Skin epidermis (tissue), 12 donors: ENCODE results near the gene SPATS2.
A peak's percentile ranks its signal among the peaks of the same experiment; 100 is the strongest.

Experiments used
- H3K27ac ChIP-seq, 21 experiments: fragments of 200-600 bp; sonication (generic) in 11 of 21; one replicate each; pipeline ENCODE4 v1.5.0; 2020; ENCODE audit warnings: mild to moderate bottlenecking in 3 of 21, inconsistent platforms in 2 of 21, moderate library complexity in 2 of 21
- H3K4me3 ChIP-seq, 7 experiments: fragments of 200-600 bp; sonication (generic) in 2 of 7; one replicate each; pipeline ENCODE4 v1.5.0; 2020; ENCODE audit warnings: inconsistent platforms in 2 of 7, mild to moderate bottlenecking in 2 of 7, moderate library complexity in 1 of 7

Gene SPATS2

GRCh38 chr12:49335118-49335954, 31.9 kb upstream of the SPATS2 start:
- no peak overlapping the region for H3K4me3 ChIP-seq
- no peak overlapping the region for H3K27ac ChIP-seq

GRCh38 chr12:49335955-49336644, 31.2 kb upstream of the SPATS2 start:
- H3K4me3 ChIP-seq: no peak overlapping the region
- H3K27ac ChIP-seq: no peak overlapping the region

- no peak within 1 kb of the TSS for H3K27ac ChIP-seq
These were observed 30.3 kb upstream of the SPATS2 start, which contains the start of gene C1QL4 for GRCh38 chr12:49336645-49337584. C1QL4 (minus strand) TSS chr12:49337188; CDS start chr12:49336477, 711 bp downstream.

GRCh38 chr12:49338830-49339463, 28.3 kb upstream of the SPATS2 start:
- no peak overlapping the region for H3K27ac ChIP-seq
- H3K4me3 ChIP-seq: no peak overlapping the region

More at GRCh38 chr12:49336645-49337584, 30.3 kb upstream of the SPATS2 start, which contains the start of gene C1QL4:
- H3K4me3 ChIP-seq: peak within 1 kb of the TSS in 6 of 7 experiments; percentile 2 to 35 (median 18)

GRCh38 chr12:49339464-49339861, 27.8 kb upstream of the SPATS2 start:
- Histone ChIP-seq H3K4me3 (no peak overlapping the region), H3K27ac (no peak overlapping the region)

GRCh38 chr12:49340095-49340870, 27.0 kb upstream of the SPATS2 start:
- Histone ChIP-seq H3K27ac (no peak overlapping the region), H3K4me3 (no peak overlapping the region)

- no peak overlapping the region for H3K4me3 ChIP-seq
- no peak overlapping the region for H3K27ac ChIP-seq
These were observed 26.1 kb upstream of the SPATS2 start for GRCh38 chr12:49340971-49341776.

- no peak overlapping the region for H3K27ac ChIP-seq
- H3K4me3 ChIP-seq: peak overlapping the region in 2 of 7 experiments; percentile 24 to 30
These were observed 25.5 kb upstream of the SPATS2 start for GRCh38 chr12:49341777-49342065.

- Histone ChIP-seq H3K27ac (peak overlapping the region in 2 of 21 experiments; percentile 4 to 30), H3K4me3 (peak overlapping the region in 6 of 7 experiments; percentile 23 to 30 (median 25))
These were observed 25.0 kb upstream of the SPATS2 start for GRCh38 chr12:49342066-49342913.

GRCh38 chr12:49342914-49343731, 24.1 kb upstream of the SPATS2 start:
- no peak overlapping the region for H3K27ac ChIP-seq

GRCh38 chr12:49344486-49345050, 22.7 kb upstream of the SPATS2 start:
- H3K4me3 ChIP-seq: no peak overlapping the region

More at GRCh38 chr12:49342914-49343731, 24.1 kb upstream of the SPATS2 start:
- H3K4me3 ChIP-seq: peak overlapping the region in 6 of 7 experiments; percentile 23 to 30 (median 25)

GRCh38 chr12:49345051-49345824, 22.0 kb upstream of the SPATS2 start:
- peak overlapping the region in 1 of 21 experiments; percentile 24 for H3K27ac ChIP-seq
- peak overlapping the region; percentile 7 to 41 (median 22) for H3K4me3 ChIP-seq

More at GRCh38 chr12:49344486-49345050, 22.7 kb upstream of the SPATS2 start:
- no peak overlapping the region for H3K27ac ChIP-seq

- H3K27ac ChIP-seq: no peak overlapping the region
- H3K4me3 ChIP-seq: peak overlapping the region; percentile 7 to 41 (median 22)
These were observed 21.2 kb upstream of the SPATS2 start for GRCh38 chr12:49345825-49346658.
